SW480 (cell line): ENCODE data around the gene GPR12.
A peak's percentile ranks its signal among the peaks of the same experiment; 100 is the strongest.
"Not testable (repeated sequence)": the region's sequence is repeated elsewhere in the genome, so short reads cannot be mapped to it uniquely, and the experiment has no call there.

Experiments used
- DNase-seq: peaks from one replicate; pipeline ENCODE4 v3.0.0-alpha.2; 2016; ENCODE audit warnings: low spot score

Gene GPR12

GRCh38 chr13:26747706-26748105, 12.9 kb downstream of the GPR12 start:
- no peak for DNase-seq

- DNase-seq: no peak
Measured at GRCh38 chr13:26743971-26744370, 16.6 kb downstream of the GPR12 start.

DNA sequence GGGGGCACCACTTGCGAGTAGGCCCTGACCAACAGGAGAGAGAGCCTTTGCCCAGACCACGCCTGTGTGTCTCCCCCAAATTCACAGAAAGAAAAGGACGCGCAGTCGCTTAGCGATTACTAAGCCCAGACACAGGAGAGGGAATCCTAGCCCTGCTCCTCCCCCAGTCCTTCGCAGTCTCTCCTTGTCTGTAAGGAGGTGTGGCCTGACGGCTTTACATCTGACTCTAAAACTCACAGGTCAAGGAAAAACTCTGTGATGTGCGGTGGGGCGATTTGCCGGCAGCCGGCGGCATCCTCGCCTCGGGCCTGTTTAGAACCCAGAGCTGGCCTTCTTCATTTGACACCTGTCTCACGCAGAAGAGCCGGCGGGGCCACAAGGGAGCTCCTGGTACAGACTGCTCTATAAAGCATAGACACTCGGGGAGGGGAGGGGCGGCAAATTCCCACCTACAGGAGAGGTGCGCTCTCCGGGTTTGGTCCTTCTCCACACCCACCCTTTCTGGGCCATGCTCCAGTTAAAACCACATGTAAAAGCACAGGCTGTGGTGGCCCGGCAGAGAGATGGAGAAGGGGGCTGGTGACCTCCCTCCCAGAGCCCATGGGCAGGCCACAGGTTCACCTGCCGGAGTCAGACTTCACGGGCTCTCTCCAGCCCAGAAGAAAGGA, 17.8 kb downstream of the GPR12 start:
- DNase-seq: no peak

DNA sequence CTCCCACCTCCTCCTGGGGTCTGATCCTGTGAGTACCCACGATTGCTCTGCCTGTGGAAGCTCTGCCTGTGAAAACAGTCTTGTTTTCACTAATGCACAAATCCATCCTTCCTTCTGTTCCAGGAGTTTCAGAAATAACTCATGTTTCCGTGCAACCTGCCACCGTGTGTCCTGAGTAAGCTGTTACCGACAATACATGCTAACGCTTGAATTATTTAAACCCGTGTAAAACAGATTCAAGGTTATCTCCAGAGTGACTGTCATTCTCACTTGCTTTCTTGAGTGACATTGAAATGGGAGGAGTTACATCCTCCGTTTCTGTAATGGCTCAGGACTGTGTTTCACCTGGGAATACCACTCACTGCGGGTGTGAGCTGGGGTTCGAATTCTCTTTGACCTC, 24.9 kb downstream of the GPR12 start:
- no peak for DNase-seq

DNA sequence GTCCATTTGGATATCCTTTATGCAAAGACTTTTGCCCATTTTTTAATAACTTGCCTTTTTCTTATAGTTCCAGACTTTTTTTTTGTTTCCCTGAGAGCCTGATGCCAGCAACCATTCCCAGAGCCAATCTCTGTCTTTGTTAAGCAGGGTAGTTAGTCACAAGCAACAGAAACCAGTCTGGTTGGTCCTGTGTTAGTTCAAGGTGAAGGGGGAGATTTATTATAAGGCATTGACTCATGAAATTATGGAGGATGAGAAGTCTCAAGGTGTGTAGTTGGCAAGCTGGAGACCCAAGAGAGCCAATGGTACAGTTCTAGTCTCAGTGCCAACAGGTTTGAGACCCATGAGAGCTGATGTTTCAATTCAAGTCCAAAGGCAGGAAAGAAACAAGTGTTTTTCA, 33.0 kb downstream of the GPR12 start:
- DNase-seq: no peak

- no peak for DNase-seq
Measured at GRCh38 chr13:26727122-26727521, 33.5 kb downstream of the GPR12 start.

GRCh38 chr13:26726684-26727083, 33.9 kb downstream of the GPR12 start:
- DNase-seq: no peak

- not testable (repeated sequence) for DNase-seq
Measured at GRCh38 chr13:26723620-26724019, 37.0 kb downstream of the GPR12 start.

DNA sequence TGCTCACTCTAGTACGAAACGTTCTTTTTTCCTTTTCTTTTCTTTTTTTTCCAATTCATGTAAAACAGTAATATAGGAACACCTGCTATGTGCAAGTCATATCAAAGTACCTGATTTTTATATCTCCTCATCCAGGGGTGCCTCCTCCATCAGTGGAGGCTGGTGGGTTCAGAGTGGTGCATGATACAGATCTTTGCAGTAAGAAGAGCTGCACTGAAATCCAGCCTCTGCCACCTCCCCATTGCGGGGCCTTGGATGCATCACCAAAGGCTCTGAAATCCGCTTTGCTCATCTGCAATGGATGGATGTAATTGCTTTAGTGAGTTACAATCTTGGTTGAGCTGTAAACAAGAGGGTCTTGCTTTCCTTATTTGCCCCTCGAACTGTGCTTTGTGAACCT, 38.3 kb downstream of the GPR12 start:
- DNase-seq: no peak

DNA sequence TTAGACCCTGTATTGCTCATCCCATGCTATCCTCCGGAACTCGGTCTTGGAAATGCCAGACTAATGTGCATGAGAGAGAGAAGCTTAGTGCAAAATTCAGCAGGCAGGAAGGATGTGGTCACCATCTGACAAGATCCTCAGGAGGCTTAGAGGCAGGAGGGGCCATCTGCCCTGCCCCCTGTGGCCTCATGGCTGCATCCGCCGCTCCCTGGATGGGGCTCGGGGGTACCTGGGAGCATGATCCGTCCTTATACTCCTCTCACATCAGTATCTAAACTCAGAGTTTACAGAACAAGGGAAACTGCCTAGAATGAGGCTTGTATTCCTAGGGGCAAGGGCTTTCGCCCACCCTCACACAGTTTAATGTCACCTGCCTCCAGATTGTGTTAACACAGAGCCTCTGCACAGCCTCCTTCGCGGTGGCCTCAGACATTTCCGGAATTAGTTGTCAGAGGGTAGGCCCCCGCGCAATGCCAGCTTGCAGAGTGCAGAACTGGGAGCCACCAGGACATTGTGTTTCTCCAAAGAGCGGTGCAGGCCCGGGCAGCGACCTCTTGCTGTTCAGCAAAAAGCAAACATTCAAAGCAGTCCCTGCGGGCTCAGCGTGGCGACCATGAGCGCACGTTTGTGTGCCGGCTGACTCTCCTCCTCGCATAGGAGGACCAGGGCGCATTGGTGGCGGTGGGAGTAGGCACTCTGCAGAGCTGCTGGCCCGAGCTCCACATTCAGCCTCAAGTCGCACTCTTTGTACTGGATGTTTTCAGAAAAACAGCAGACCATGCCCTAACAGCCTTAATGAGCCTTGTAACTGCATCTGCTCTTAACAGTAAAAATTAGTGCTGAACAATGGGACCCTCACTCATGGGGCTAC, 39.1 kb downstream of the GPR12 start:
- DNase-seq: no peak

DNA sequence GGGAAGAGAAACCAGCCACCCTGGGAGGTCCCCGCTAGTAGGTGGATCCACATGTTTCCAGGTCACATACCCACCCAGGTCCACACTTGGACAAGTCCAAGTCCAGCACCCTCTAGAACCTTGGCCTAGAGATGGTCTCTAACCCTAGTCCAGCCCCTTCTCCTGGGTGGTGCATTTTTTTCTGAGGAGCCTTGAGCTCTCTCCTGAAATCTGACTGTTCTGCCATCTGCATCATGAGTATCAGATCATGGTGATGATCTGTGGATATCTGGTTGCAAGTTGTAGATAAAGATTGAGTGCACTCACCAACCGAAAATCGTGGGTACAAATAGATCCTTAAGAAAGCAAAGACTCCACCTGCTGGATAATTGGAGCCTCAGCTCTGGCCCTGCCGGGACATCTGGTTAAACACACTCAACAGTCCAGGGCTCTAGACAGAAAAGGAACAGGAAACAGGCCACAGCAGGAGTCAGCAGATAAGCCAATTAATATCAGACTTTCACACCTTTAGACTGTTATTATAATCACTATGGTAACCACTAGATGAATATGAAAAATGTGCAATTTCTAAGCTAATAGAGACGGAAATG, 41.1 kb downstream of the GPR12 start:
- peak; percentile 10 for DNase-seq

- no peak for DNase-seq
Measured at GRCh38 chr13:26718872-26719271, 41.7 kb downstream of the GPR12 start.

DNA sequence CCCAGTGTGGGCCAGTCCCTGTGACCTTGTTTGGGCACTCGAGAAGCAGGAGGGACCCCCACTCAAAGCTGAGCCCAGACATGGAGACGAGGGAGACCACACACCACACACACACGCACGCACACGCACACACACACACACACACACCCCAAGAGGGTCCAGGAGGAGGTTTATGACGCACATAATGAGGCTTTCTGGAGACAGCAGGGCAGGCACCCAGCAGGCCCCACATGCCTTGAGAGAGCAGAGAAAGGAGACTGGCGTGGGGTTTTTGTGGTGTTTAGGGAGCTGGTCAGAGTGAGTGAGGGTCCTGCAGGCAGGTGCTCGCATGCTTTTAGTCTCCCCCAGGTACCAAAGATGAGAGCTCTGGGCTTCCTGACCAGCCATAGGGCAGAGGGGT, 42.4 kb downstream of the GPR12 start:
- DNase-seq: no peak

- DNase-seq: no peak
Measured at GRCh38 chr13:26716984-26717383, 43.6 kb downstream of the GPR12 start.

GRCh38 chr13:26713341-26713740, 47.2 kb downstream of the GPR12 start:
- DNase-seq: no peak

DNA sequence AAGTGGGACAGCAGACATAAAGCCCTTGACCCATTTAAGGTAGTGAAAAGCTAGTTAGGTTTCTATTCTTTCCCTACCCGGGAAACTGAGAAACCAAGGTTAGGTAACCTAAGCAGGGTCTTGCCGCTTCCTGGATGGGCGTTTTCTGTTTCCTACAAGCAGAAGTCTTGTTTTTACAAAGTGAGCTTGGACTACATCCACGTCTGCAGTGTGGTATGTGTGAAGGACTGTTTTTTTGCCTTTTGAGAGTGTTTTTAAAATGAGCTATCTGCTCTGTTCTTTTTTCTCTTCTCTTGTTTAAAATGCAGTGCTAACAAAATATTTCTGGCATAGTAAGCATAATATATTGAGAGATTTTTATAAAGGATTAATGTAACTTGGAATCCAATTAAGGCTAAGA, 49.4 kb downstream of the GPR12 start:
- DNase-seq: no peak

- no peak for DNase-seq
Measured at GRCh38 chr13:26710166-26710565, 50.4 kb downstream of the GPR12 start.

DNA sequence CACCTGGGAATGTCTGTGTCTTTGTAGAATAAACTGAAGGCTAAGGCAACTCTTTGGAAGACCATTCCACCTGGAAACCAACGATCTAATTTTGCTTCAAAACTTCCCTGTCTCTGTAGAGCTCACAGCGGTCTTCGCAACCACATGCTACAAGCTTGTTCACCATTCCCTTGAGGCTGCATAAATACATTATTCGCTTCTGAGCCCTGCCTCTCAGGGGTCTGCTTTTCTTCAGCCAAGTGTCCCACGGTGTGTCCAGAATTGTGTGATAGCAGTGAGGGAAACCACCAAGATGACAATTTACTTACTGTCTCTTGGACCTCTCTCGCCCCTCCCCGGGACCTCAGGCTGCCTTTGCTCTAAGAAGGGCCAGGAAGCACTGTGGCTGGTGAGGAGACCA, 51.1 kb downstream of the GPR12 start:
- DNase-seq: no peak

GRCh38 chr13:26708007-26708297, 52.6 kb downstream of the GPR12 start:
- DNase-seq: no peak

- DNase-seq: peak; percentile 72
Measured at GRCh38 chr13:26707122-26708006, 53.2 kb downstream of the GPR12 start.

DNA sequence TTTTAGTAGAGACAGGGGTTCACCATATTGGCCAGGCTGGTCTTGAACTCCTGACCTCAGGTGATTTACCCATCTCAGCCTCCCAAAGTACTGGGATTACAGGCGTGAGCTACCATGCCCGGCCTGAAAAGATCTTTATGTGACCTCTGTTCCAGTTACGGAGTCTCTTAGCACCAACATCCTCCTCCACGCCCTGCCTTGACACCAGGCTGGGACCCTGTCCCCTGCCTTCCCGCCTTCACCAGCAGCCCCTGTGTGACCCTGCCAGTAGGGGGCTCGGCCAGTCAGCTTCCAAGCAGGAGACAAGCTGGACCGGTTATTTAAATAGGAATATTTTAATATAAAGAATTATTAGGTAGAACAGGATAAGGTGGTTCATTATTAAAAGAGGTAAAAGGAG, 54.2 kb downstream of the GPR12 start:
- no peak for DNase-seq

GRCh38 chr13:26705536-26705935, 55.0 kb downstream of the GPR12 start:
- DNase-seq: no peak
